HEK293T (cell line): Measurements from ENCODE around the gene KLF6.

Experiments used
- CTCF ChIA-PET: fragments of 350-600 bp; formaldehyde crosslinking; extraction: SDS; loops from one replicate; lab custom pipeline; 2021; ENCODE audit warnings: antibody characterized with exemption, inconsistent platforms; lab: Yijun Ruan, JAX
- POLR2A ChIA-PET: fragments of 350-600 bp; formaldehyde crosslinking; extraction: SDS; loops from one replicate; lab custom pipeline; 2020; ENCODE audit warnings: antibody characterized with exemption, inconsistent platforms; lab: Yijun Ruan, JAX
- DNase-seq: peaks from one replicate; pipeline ENCODE4 v3.0.0; 2012; ENCODE audit warnings: mixed read lengths; ENCODE audit errors: extremely low spot score
- ARNT ChIP-seq: fragments of 450-650 bp; IDR thresholded peaks from 2 replicates; pipeline ENCODE4 v1.6.1; 2017; ENCODE audit warnings: mild to moderate bottlenecking
- BHLHE40 ChIP-seq: fragments of 450-650 bp; IDR thresholded peaks from 2 replicates; pipeline ENCODE4 v1.6.1; 2016; ENCODE audit warnings: mild to moderate bottlenecking, moderate library complexity, borderline replicate concordance
- CTBP1 ChIP-seq: fragments of 450-650 bp; IDR thresholded peaks from 2 replicates; pipeline ENCODE4 v1.6.1; 2016; ENCODE audit warnings: borderline replicate concordance
- ELF4 ChIP-seq: fragments of 450-650 bp; IDR thresholded peaks from 2 replicates; pipeline ENCODE4 v1.6.1; 2017; ENCODE audit warnings: antibody characterized with exemption
- FOXA1 ChIP-seq: fragments of 450-650 bp; IDR thresholded peaks from 2 replicates; pipeline ENCODE4 v1.6.1; 2016; ENCODE audit warnings: mild to moderate bottlenecking
- FOXK2 ChIP-seq: fragments of 450-650 bp; IDR thresholded peaks from 2 replicates; pipeline ENCODE4 v1.6.1; 2016; ENCODE audit warnings: mild to moderate bottlenecking
- FOXM1 ChIP-seq: fragments of 450-650 bp; IDR thresholded peaks from 2 replicates; pipeline ENCODE4 v1.6.1; 2017; ENCODE audit warnings: mild to moderate bottlenecking, borderline replicate concordance
- HDGF ChIP-seq: fragments of 450-650 bp; IDR thresholded peaks from 2 replicates; pipeline ENCODE4 v1.6.1; 2017; ENCODE audit warnings: antibody characterized with exemption, borderline replicate concordance
- L3MBTL2 ChIP-seq: fragments of 450-650 bp; conservative IDR thresholded peaks from 2 replicates; pipeline ENCODE4 v1.6.1; 2016; ENCODE audit warnings: mild to moderate bottlenecking
- LEF1 ChIP-seq: fragments of 450-650 bp; IDR thresholded peaks from 2 replicates; pipeline ENCODE4 v1.6.1; 2017; ENCODE audit warnings: mild to moderate bottlenecking, borderline replicate concordance
- NFRKB ChIP-seq: fragments of 450-650 bp; IDR thresholded peaks from 2 replicates; pipeline ENCODE4 v1.6.1; 2016; ENCODE audit warnings: mild to moderate bottlenecking, moderate library complexity
- SP1 ChIP-seq: fragments of 450-650 bp; IDR thresholded peaks from 2 replicates; pipeline ENCODE4 v1.6.1; 2017
- SUZ12 ChIP-seq: fragments of 450-650 bp; IDR thresholded peaks from 2 replicates; pipeline ENCODE4 v1.6.1; 2016; ENCODE audit warnings: mild to moderate bottlenecking
- TARDBP ChIP-seq: fragments of 450-650 bp; IDR thresholded peaks from 2 replicates; pipeline ENCODE4 v1.6.1; 2016
- ZNF384 ChIP-seq: fragments of 450-650 bp; IDR thresholded peaks from 2 replicates; pipeline ENCODE4 v1.6.1; 2016
- TF ChIP-seq, protein P1 (sequence below): fragments of 450-650 bp; IDR thresholded peaks from 2 replicates; pipeline ENCODE4 v1.6.1; 2016

The KLF6 gene

GRCh38 chr10:3802526-3803265 is 17.7 kb upstream of the KLF6 start:
- TF ChIP-seq FOXK2 (no peak), ZNF384 (no peak), HDGF (no peak), BHLHE40 (no peak), CTBP1 (0 out of 2 replicates have a peak, but pooled peaks have one; percentile 29), ELF4 (no peak)
- TF ChIP-seq, protein P1, sequence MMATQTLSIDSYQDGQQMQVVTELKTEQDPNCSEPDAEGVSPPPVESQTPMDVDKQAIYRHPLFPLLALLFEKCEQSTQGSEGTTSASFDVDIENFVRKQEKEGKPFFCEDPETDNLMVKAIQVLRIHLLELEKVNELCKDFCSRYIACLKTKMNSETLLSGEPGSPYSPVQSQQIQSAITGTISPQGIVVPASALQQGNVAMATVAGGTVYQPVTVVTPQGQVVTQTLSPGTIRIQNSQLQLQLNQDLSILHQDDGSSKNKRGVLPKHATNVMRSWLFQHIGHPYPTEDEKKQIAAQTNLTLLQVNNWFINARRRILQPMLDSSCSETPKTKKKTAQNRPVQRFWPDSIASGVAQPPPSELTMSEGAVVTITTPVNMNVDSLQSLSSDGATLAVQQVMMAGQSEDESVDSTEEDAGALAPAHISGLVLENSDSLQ = no peak
- CTCF ChIA-PET = no interaction called here
- POLR2A ChIA-PET = interaction anchor here (3.2 kb wide), 1 partner anchor 17 kb away, joined by 24 read pairs; the partner anchor contains the start of gene KLF6
- no peak for DNase-seq

GRCh38 chr10:3801558-3802192 is 16.7 kb upstream of the KLF6 start:
- DNase-seq = no peak
- POLR2A ChIA-PET = interaction anchor here (3.2 kb wide), 1 partner anchor 16 kb away, joined by 24 read pairs; the partner anchor contains the start of gene KLF6
- TF ChIP-seq NFRKB = no peak
- no peak for TF ChIP-seq SUZ12
- CTCF ChIA-PET = no interaction called here

DNA sequence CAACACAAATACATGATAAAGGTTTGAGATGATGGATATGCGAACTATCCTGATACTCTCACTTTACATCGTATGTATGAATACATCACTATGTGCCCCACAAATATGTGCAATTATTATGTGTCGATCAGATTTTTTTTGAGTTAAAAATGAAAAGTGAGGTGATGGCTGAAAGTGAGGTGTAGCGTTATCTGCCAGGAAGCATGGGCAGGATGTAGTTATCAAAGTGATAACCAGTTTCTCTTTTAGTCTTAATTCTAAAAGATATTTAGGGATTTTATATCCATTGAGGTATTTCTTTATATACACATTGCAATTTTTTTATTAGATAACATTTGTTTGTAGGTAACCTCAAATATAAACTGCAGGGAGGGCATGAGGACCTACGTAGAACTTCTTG is 15.6 kb upstream of the KLF6 start:
- ChIA-PET CTCF (interaction anchor here (1.1 kb wide), 1 partner anchor 51 kb away, joined by 4 read pairs; no protein-coding TSS in a partner anchor), POLR2A (interaction anchor here (3.2 kb wide), 1 partner anchor 15 kb away, joined by 24 read pairs; the partner anchor contains the start of gene KLF6)
- DNase-seq = no peak
- TF ChIP-seq BHLHE40 = no peak
- TF ChIP-seq SUZ12 = no peak
- no peak for TF ChIP-seq TARDBP
- TF ChIP-seq FOXK2 = no peak
- TF ChIP-seq ARNT = no peak
- no peak for TF ChIP-seq NFRKB
- no peak for TF ChIP-seq ZNF384
- no peak for TF ChIP-seq FOXA1
- TF ChIP-seq HDGF = no peak
- no peak for TF ChIP-seq L3MBTL2
- TF ChIP-seq LEF1 = no peak
- no peak for TF ChIP-seq SP1

GRCh38 chr10:3797750-3798149 is 12.7 kb upstream of the KLF6 start:
- TF ChIP-seq LEF1 = no peak
- no peak for TF ChIP-seq NFRKB
- TF ChIP-seq, protein P1 = no peak
- TF ChIP-seq TARDBP = no peak
- TF ChIP-seq HDGF = no peak
- no peak for TF ChIP-seq ZNF384
- no peak for TF ChIP-seq FOXM1
- TF ChIP-seq L3MBTL2 = no peak
- no peak for TF ChIP-seq FOXK2
- TF ChIP-seq SUZ12 = no peak
- no peak for TF ChIP-seq SP1
- DNase-seq = no peak
- POLR2A ChIA-PET = interaction anchor here (1.4 kb wide), 1 partner anchor 13 kb away, joined by 3 read pairs; the partner anchor contains the start of gene KLF6
- CTCF ChIA-PET = no interaction called here

DNA sequence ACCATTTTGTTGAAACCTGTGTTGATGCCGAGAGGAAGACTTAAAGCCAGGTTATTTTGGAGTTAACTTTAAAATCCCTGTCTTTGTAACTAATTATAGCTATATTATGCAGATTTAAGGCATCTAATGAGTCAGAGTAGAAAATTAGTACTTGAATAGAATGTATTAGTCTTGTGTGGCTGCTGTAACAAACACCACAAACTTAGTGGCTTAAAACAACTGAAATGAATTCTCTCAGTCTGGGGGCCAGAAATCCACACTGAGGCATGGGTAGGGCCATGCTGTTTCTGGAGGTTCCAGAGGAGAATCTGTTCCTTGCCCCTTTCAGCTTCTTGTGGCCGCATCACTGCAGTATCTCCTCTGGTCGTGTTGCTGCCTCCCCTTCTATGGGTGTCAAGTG is 8.5 kb upstream of the KLF6 start:
- POLR2A ChIA-PET = interaction anchor here (0.5 to 2.7 kb wide), 2 partner anchors 8 to 616 kb away, joined by 3 to 14 read pairs; partner anchors contain the start of gene KLF6
- TF ChIP-seq FOXA1 (no peak), HDGF (no peak), L3MBTL2 (no peak), ZNF384 (no peak), ARNT (no peak), LEF1 (no peak), ELF4 (no peak), TARDBP (no peak), FOXM1 (no peak), BHLHE40 (no peak), FOXK2 (no peak), NFRKB (no peak), SP1 (no peak), CTBP1 (no peak), SUZ12 (no peak)
- TF ChIP-seq, protein P1 = no peak
- CTCF ChIA-PET = no interaction called here
- no peak for DNase-seq

GRCh38 chr10:3792710-3793219 is 7.8 kb upstream of the KLF6 start:
- no peak for DNase-seq
- TF ChIP-seq SP1 = no peak
- no peak for TF ChIP-seq FOXA1
- TF ChIP-seq ELF4 = no peak
- TF ChIP-seq SUZ12 = no peak
- TF ChIP-seq NFRKB = no peak
- TF ChIP-seq BHLHE40 = no peak
- no peak for TF ChIP-seq FOXK2
- TF ChIP-seq ZNF384 = no peak
- no peak for TF ChIP-seq HDGF
- TF ChIP-seq ARNT = no peak
- TF ChIP-seq, protein P1 = no peak
- TF ChIP-seq L3MBTL2 = no peak
- TF ChIP-seq CTBP1 = no peak
- TF ChIP-seq TARDBP = no peak
- no peak for TF ChIP-seq LEF1
- no peak for TF ChIP-seq FOXM1
- POLR2A ChIA-PET = no interaction called here
- CTCF ChIA-PET = no interaction called here
